ENCODE measurements around the gene PTPRF.

Gene PTPRF

DNA sequence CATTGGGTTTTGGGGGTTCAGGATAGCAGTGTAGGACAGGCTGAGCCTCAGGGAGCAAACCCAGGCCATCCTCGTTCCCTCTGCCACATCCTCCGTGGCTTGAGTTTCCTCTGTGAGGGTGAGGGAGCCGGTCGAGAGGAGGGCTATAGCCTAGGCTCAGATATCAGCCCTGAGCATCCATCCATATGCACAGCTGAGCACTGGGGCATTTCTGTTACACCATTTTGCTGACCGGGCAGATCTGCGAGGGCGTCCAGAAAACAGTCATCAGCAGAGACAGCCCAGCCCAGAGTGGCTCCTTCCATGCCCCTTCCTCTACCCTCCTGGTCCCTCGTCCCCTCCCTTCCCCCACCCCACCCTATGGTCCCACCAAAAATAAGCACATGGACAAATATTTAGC is 53.5 kb downstream of the PTPRF start:
- DNase-seq = no peak

GRCh38 chr1:43585557-43585956 is 54.9 kb downstream of the PTPRF start:
- DNase-seq = no peak

GRCh38 chr1:43586136-43586731 is 55.6 kb downstream of the PTPRF start:
- no peak for DNase-seq

DNA sequence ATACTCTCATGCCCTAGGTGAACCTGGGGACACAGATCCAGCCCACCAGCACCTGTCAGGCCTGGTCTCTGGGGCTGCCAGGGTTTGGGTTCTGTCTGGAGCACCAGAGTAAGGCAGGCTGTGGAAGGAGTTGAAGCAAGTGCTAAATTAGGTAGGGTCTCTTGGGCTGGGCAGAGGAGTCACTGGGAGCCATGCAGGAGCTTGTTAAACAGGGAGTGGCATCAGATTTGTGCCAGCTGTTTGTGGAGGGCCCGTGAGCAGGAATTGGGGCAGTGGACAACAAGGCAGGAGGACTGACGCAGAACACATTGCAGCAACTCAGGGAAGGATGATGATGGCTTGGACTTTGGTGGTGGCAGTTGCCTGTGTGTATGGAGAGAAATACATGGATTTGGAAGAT is 56.3 kb downstream of the PTPRF start:
- DNase-seq = no peak

DNA sequence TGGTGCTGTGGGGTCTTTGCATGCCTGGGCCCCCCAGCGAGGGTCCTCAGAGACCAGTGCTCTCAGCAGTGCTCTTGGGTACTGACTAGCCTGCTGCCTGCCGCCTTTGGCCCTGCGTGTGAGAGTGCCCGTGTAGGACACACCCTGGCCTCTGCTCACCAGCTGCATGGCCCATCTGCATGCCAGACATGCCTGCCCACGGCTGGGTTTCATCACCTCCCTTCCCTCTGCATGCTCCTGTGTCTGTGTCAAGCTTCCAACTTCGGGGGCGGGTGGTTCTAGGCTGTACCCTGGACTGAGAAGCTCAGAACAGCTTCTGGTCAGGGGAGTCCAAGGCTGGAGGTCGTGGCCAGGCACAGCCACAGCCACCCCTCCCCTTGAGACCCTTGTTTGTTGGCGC is 56.9 kb downstream of the PTPRF start:
- no peak for DNase-seq

DNA sequence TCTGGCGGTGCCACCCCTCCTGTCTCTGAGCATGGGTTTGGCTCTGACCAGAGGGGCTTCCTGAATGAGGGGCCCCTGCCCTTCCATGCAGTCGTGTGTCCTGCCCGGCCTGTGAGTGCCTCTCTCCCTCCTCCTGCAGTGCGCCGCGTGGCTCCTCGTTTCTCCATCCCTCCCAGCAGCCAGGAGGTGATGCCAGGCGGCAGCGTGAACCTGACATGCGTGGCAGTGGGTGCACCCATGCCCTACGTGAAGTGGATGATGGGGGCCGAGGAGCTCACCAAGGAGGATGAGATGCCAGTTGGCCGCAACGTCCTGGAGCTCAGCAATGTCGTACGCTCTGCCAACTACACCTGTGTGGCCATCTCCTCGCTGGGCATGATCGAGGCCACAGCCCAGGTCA is 57.9 kb downstream of the PTPRF start:
- no peak for DNase-seq

GRCh38 chr1:43590388-43590925 is 59.8 kb downstream of the PTPRF start:
- DNase-seq = no peak

GRCh38 chr1:43591181-43591580 is 60.5 kb downstream of the PTPRF start:
- DNase-seq = no peak

GRCh38 chr1:43592051-43592665 is 61.5 kb downstream of the PTPRF start:
- no peak for DNase-seq

DNA sequence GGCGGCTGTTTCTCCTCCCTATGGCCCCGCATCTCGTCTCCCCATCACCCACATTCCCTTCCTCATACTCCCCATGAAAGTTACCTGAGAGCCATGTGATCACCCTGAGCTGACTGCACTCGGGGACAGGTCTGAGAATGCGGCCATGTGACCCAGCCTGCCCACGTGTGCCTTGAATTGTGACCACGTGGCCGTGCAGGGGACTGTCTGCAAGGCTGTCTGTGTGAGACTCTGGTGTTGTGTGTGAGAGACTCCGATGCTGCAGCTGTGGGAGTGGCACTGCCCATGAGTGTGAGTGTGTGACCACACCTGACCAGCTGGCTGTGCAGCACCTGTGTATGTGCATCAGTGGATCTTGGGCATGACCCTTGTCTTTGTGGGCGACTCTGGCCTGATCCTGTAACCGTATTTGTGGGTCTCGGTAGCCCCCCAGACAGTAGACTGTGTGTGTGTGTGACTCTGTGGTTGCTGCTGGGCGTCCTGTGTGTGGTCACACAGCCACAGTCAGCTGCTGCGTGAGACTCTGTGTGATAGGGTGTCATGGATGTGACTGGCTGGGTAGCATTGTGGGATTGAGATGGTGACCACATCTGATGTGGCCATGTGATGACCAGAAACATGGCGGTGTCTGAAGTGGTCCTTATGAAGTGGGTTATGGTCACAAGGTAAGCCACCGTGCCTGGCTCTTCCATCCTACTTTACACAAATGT is 62.4 kb downstream of the PTPRF start:
- DNase-seq = no peak

GRCh38 chr1:43596579-43596978 is 65.9 kb downstream of the PTPRF start:
- DNase-seq = no peak

- no peak for DNase-seq
These were observed 66.3 kb downstream of the PTPRF start for GRCh38 chr1:43597028-43597427.

GRCh38 chr1:43597721-43598120 is 67.0 kb downstream of the PTPRF start:
- no peak for DNase-seq

DNA sequence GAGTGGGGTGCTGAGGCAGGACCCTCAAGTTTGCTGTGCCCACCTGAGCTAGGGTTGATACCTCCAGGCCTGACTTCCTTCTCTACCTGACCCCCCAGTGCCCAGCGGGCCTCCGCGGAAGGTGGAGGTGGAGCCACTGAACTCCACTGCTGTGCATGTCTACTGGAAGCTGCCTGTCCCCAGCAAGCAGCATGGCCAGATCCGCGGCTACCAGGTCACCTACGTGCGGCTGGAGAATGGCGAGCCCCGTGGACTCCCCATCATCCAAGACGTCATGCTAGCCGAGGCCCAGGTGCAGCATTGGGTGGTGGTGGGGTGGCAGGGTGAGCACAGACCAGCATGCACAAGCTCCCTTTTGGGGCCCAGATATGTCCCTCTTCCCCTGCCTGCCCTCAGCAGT is 67.9 kb downstream of the PTPRF start:
- DNase-seq = no peak

DNA sequence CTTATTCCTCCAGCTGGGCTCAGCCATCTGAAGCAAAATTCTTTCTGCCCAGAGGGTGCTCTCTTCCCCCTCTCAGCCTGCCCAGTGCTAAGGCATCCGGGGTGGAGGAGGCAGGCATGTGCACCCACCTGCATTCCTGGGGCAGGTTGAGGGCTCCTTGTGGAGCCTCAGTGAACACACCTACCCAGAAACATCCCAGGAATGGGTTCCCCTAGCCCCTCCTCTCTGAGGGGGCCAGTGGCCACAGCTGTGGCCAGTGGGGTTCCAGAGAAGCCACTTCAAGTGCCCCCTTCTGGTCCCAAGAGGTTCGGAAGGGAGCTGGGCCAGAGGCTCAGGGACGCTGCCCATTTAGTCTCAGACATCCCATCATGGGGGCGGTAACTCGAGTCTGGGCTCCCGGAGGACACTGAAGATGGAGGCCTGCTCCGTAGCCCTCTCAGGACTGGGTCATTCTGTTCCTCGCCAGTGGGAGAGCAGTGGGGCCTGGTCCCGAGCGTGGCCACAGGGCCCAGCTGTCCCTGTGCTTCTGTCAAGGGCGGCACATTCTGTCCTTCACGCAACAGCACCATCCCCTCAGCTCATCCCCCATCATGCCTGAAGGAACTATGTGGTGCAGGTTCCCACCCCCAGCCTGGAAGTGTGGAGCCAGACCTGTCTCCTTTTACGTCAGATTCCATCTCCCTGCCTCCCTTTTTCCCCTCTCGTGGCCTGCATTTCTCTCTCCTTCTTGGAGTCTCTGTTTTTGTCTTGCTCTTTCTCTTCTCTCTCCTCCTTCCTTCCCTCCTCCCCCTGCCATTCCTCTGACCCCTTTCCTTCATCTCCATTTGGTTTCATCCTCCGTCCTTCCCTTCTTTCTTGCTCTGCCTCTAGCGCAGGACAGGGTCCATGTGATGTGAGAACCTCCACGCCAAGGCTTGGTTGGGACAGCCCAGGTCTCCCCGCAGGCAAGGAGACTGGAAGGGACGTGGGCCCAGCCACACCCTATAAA is 69.6 kb downstream of the PTPRF start:
- DNase-seq = no peak

GRCh38 chr1:43602990-43603389 is 72.3 kb downstream of the PTPRF start:
- DNase-seq = no peak

DNA sequence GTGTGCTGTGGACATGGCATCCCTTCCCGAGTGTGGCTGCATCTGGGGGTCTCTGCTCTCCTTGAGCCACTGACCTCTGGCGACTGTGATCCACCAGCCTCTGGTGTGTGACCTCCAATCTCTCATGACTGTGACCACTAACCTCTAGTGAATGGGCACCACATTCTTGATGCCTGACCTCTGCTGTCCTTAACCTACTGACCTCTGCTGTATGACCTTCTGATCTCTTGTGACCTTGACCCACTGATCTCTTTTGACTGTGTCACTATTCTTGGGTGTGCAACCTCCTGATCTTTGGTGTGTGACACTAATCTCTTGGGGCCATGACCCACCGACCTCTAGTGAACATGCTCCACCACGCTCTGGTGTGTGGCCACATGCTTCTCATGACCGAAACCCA is 73.5 kb downstream of the PTPRF start:
- no peak for DNase-seq

DNA sequence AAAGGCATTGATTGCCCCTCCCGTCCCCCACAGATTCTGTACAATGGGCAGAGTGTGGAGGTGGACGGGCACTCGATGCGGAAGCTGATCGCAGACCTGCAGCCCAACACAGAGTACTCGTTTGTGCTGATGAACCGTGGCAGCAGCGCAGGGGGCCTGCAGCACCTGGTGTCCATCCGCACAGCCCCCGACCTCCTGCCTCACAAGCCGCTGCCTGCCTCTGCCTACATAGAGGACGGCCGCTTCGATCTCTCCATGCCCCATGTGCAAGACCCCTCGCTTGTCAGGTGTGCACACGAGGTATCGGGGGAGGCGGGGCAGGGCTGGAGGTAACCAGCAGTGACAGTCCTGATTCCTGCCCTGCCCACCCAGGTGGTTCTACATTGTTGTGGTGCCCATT is 74.5 kb downstream of the PTPRF start:
- no peak for DNase-seq

- DNase-seq = no peak
These were observed 75.1 kb downstream of the PTPRF start for GRCh38 chr1:43605766-43606165.

DNA sequence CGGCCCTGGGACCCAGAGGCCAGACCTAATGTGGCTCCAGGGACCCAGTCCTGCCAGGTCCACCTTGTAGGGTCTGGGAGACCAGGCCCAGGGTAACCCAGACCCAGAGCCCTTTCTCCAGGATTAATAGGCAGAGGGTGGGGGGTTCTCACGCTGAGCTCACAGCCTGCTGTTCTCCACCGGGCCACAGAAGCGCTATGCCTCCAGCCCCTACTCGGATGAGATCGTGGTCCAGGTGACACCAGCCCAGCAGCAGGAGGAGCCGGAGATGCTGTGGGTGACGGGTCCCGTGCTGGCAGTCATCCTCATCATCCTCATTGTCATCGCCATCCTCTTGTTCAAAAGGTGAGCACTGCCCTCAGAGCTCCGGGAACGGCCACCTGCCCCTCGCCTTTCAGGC is 75.9 kb downstream of the PTPRF start:
- DNase-seq = no peak

DNA sequence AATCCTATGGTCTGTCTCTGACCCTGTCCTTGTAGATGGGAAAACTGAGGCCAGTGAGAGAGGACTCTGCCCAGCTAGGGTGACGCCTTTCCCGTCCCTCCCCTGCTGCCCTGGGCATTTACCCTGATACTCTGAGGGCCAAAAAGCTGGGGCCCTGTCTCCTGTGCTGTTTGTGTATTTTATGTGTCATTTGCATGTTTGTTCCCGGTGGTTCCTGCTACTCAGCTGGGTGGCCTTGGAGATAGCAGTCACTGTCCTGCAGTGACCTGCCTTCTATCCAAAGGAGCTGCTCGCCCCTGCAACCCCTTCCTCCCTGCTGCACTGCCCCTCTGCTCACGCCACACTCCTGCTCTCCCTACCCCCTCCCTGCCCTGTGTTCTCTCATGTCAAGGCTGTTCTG is 78.1 kb downstream of the PTPRF start:
- no peak for DNase-seq

DNA sequence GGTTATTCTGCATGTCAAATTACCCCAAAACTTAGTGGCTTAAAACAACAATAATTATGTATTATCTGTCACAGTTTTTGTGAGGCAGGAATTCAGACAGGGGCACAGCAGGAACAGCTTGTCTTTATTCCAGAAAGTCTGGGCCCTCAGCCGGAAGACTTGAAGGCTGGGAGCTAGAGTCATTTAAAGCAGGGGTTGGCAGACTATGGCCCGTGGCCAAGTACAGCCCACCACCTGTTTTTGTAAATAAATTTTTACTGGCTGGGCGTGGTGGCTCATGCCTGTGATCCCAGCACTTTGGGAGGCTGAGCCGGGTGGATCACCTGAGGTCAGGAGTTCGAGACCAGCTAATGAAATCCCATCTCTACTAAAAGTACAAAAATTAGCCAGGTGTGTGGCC is 79.7 kb downstream of the PTPRF start:
- DNase-seq = no peak

- DNase-seq = no peak
These were observed 81.3 kb downstream of the PTPRF start for GRCh38 chr1:43611950-43612349.

All from DMS 273 treated with DMSO at 0.1 percent for 48 hours (cell line).